ENCODE results near the gene SRRM3.
"Not testable (repeated sequence)": the region's sequence is repeated elsewhere in the genome, so short reads cannot be mapped to it uniquely, and the experiment has no call there.

SRRM3 gene

GRCh38 chr7:76333511-76334101 lies 131.9 kb downstream of the SRRM3 start:
- Histone ChIP-seq H3K27me3 (ENCODE audit: insufficient read depth, low read depth) (no peaks in the 10 kb centered on the region), H3K36me3 (ENCODE audit: insufficient read depth) (peaks cover 25% of the 10 kb centered on the region), H3K79me2 (ENCODE audit: insufficient read depth, low read depth) (peaks cover 100% of the 10 kb centered on the region), H3K4me1 (ENCODE audit: low read depth, poor library complexity, severe bottlenecking) (peaks cover 39% of the 10 kb centered on the region), H4K20me1 (ENCODE audit: insufficient read depth) (peaks cover 83% of the 10 kb centered on the region), H3K4me3 (IDR thresholded peaks at IDR 0.05; ENCODE audit: insufficient read depth, low read depth, low read length) (no peak overlapping the region), H3K27ac (no peak overlapping the region), H2AFZ (ENCODE audit: low read depth) (no peak overlapping the region), H3K9ac (no peak overlapping the region), H3K4me2 (no peak overlapping the region)
- TF ChIP-seq CTCF (conservative IDR thresholded peaks at IDR 0.05; ENCODE audit: low read depth, low read length): no peak

GRCh38 chr7:76334320-76334967 lies 132.7 kb downstream of the SRRM3 start:
- Histone ChIP-seq H3K4me1 (ENCODE audit: low read depth, poor library complexity, severe bottlenecking) (peaks cover 39% of the 10 kb centered on the region), H3K27me3 (ENCODE audit: insufficient read depth, low read depth) (no peaks in the 10 kb centered on the region), H2AFZ (ENCODE audit: low read depth) (no peak overlapping the region), H3K27ac (no peak overlapping the region), H3K79me2 (ENCODE audit: insufficient read depth, low read depth) (peaks cover 100% of the 10 kb centered on the region), H4K20me1 (ENCODE audit: insufficient read depth) (peaks cover 86% of the 10 kb centered on the region), H3K36me3 (ENCODE audit: insufficient read depth) (peaks cover 22% of the 10 kb centered on the region; the same call in 1 of the 2 replicates), H3K9ac (no peak overlapping the region), H3K4me2 (no peak overlapping the region), H3K4me3 (IDR thresholded peaks at IDR 0.05; ENCODE audit: insufficient read depth, low read depth, low read length) (no peak overlapping the region)
- no peak for TF ChIP-seq CTCF (conservative IDR thresholded peaks at IDR 0.05; ENCODE audit: low read depth, low read length)

- Histone ChIP-seq H3K4me1 (ENCODE audit: low read depth, poor library complexity, severe bottlenecking) (peaks cover 40% of the 10 kb centered on the region), H3K36me3 (ENCODE audit: insufficient read depth) (peaks cover 13% of the 10 kb centered on the region; the same call in 1 of the 2 replicates), H3K79me2 (ENCODE audit: insufficient read depth, low read depth) (peaks cover 100% of the 10 kb centered on the region), H4K20me1 (ENCODE audit: insufficient read depth) (peaks cover 89% of the 10 kb centered on the region)
- not testable (repeated sequence) for H2AFZ ChIP-seq (ENCODE audit: low read depth); H3K4me2 ChIP-seq; H3K27me3 ChIP-seq (ENCODE audit: insufficient read depth, low read depth); H3K27ac ChIP-seq; H3K4me3 ChIP-seq (IDR thresholded peaks at IDR 0.05; ENCODE audit: insufficient read depth, low read depth, low read length); H3K9ac ChIP-seq
These were observed 133.7 kb downstream of the SRRM3 start for GRCh38 chr7:76335417-76335816.

- H3K79me2 ChIP-seq (ENCODE audit: insufficient read depth, low read depth): peaks cover 100% of the 10 kb centered on the region
- TF ChIP-seq CTCF (conservative IDR thresholded peaks at IDR 0.05; ENCODE audit: low read depth, low read length): no peak
- H3K9ac ChIP-seq: no peak overlapping the region
- peaks cover 11% of the 10 kb centered on the region; the same call in 1 of the 2 replicates for H3K36me3 ChIP-seq (ENCODE audit: insufficient read depth)
- H2AFZ ChIP-seq (ENCODE audit: low read depth): no peak overlapping the region
- no peaks in the 10 kb centered on the region for H3K27me3 ChIP-seq (ENCODE audit: insufficient read depth, low read depth)
- no peak overlapping the region for H3K4me2 ChIP-seq
- H3K4me3 ChIP-seq (IDR thresholded peaks at IDR 0.05; ENCODE audit: insufficient read depth, low read depth, low read length): no peak overlapping the region
- peaks cover 42% of the 10 kb centered on the region for H3K4me1 ChIP-seq (ENCODE audit: low read depth, poor library complexity, severe bottlenecking)
- no peak overlapping the region for H3K27ac ChIP-seq
- H4K20me1 ChIP-seq (ENCODE audit: insufficient read depth): peaks cover 84% of the 10 kb centered on the region
These were observed 134.4 kb downstream of the SRRM3 start for GRCh38 chr7:76336094-76336493.
